GM12878 (cell line): ENCODE data around the gene RNASEH2B.

Experiments used
- DPF2 ChIP-seq: fragments of 450-650 bp; IDR thresholded peaks from 2 replicates; pipeline ENCODE4 v1.6.1; 2017; ENCODE audit warnings: mild to moderate bottlenecking
- EZH2 ChIP-seq: IDR thresholded peaks from 2 replicates; pipeline ENCODE4 v1.6.1; 2012; ENCODE audit warnings: low read depth, mild to moderate bottlenecking, control low read depth, inconsistent platforms, low read length, borderline replicate concordance; ENCODE audit not compliant: control insufficient read depth
- POLR2A ChIP-seq: IDR thresholded peaks from 2 replicates; pipeline ENCODE4 v1.6.1; 2011; ENCODE audit warnings: low read depth, mild to moderate bottlenecking, low read length
- RAD21 ChIP-seq: IDR thresholded peaks from 2 replicates; pipeline ENCODE4 v1.6.1; 2011; ENCODE audit warnings: mild to moderate bottlenecking, low read depth, low read length, moderate library complexity; ENCODE audit not compliant: insufficient read depth
- TF ChIP-seq, protein P1 (sequence below): fragments of 450-650 bp; IDR thresholded peaks from 2 replicates; pipeline ENCODE4 v1.6.1; 2017; ENCODE audit warnings: antibody characterized with exemption, mild to moderate bottlenecking, moderate library complexity
- TF ChIP-seq, protein P2 (sequence below), 3 experiments: IDR thresholded peaks in 2 of 3; conservative IDR thresholded peaks in 1 of 3; 2 replicates each; pipeline ENCODE4 v1.5.1; 2011; ENCODE audit warnings: low read depth in 3 of 3, low read length in 3 of 3, mild to moderate bottlenecking in 3 of 3, control low read depth in 2 of 3, moderate library complexity in 2 of 3, inconsistent platforms in 1 of 3, mixed read lengths in 1 of 3; ENCODE audit not compliant: control insufficient read depth in 2 of 3, insufficient read depth in 1 of 3; ENCODE audit errors: extremely low read depth in 1 of 3

DNA sequence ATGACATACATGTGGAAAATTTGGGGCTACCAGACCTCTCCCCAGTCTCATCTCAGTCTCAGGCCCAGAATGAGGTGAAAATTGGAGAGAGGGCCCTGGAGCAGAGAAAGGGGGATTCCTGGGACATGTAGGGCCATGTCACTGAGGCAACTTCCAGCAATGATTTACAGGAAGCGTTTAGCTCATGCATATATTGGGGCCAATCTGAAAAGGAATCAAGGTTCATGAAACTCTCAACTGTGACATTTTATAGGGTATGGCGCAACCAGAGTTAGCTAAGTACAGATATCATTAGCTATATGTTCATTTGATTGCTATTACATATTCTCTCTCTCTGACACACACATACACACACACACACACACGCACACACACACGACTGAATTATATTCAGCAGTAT, 86.3 kb downstream of the RNASEH2B start:
- TF ChIP-seq RAD21 (no peak), DPF2 (no peak), POLR2A (no peak), EZH2 (no peak)
- TF ChIP-seq, protein P1, sequence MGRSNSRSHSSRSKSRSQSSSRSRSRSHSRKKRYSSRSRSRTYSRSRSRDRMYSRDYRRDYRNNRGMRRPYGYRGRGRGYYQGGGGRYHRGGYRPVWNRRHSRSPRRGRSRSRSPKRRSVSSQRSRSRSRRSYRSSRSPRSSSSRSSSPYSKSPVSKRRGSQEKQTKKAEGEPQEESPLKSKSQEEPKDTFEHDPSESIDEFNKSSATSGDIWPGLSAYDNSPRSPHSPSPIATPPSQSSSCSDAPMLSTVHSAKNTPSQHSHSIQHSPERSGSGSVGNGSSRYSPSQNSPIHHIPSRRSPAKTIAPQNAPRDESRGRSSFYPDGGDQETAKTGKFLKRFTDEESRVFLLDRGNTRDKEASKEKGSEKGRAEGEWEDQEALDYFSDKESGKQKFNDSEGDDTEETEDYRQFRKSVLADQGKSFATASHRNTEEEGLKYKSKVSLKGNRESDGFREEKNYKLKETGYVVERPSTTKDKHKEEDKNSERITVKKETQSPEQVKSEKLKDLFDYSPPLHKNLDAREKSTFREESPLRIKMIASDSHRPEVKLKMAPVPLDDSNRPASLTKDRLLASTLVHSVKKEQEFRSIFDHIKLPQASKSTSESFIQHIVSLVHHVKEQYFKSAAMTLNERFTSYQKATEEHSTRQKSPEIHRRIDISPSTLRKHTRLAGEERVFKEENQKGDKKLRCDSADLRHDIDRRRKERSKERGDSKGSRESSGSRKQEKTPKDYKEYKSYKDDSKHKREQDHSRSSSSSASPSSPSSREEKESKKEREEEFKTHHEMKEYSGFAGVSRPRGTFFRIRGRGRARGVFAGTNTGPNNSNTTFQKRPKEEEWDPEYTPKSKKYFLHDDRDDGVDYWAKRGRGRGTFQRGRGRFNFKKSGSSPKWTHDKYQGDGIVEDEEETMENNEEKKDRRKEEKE = no peak
- TF ChIP-seq, protein P2, sequence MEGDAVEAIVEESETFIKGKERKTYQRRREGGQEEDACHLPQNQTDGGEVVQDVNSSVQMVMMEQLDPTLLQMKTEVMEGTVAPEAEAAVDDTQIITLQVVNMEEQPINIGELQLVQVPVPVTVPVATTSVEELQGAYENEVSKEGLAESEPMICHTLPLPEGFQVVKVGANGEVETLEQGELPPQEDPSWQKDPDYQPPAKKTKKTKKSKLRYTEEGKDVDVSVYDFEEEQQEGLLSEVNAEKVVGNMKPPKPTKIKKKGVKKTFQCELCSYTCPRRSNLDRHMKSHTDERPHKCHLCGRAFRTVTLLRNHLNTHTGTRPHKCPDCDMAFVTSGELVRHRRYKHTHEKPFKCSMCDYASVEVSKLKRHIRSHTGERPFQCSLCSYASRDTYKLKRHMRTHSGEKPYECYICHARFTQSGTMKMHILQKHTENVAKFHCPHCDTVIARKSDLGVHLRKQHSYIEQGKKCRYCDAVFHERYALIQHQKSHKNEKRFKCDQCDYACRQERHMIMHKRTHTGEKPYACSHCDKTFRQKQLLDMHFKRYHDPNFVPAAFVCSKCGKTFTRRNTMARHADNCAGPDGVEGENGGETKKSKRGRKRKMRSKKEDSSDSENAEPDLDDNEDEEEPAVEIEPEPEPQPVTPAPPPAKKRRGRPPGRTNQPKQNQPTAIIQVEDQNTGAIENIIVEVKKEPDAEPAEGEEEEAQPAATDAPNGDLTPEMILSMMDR (IDR thresholded peaks at IDR 0.05 in 2 of 3, conservative IDR thresholded peaks at IDR 0.05 in 1 of 3; ENCODE audit: control insufficient read depth in 2 of 3, extremely low read depth in 1 of 3, insufficient read depth in 1 of 3, low read depth in 3 of 3, low read length in 3 of 3) = no peak
